HG02938 (cell line): ENCODE measurements around the gene SPG21.

Source experiments
- ATAC-seq: cut with Tn5 transposase; IDR thresholded peaks from one replicate; pipeline ENCODE4 v1.9.1; 2021; ENCODE audit warnings: mild to moderate bottlenecking, moderate library complexity; ENCODE audit not compliant: unreplicated experiment

SPG21 gene

GRCh38 chr15:64993290-64993689 lies 3.6 kb upstream of the SPG21 start:
- ATAC-seq = no peak

- ATAC-seq = no peak
These were observed 1.9 kb upstream of the SPG21 start for GRCh38 chr15:64991536-64992135.

- ATAC-seq = no peak
These were observed 405 bp upstream of the SPG21 start for GRCh38 chr15:64990168-64990470.

GRCh38 chr15:64987136-64987535 lies 2.6 kb downstream of the SPG21 start:
- ATAC-seq = no peak

- ATAC-seq = no peak
These were observed 4.2 kb downstream of the SPG21 start for GRCh38 chr15:64985366-64986033.

GRCh38 chr15:64982472-64982871 lies 7.2 kb downstream of the SPG21 start:
- ATAC-seq = no peak

- no peak for ATAC-seq
These were observed 7.8 kb downstream of the SPG21 start for GRCh38 chr15:64981812-64982431.

- no peak for ATAC-seq
These were observed 10.4 kb downstream of the SPG21 start for GRCh38 chr15:64979252-64979710.

- no peak for ATAC-seq
These were observed 14.3 kb downstream of the SPG21 start for GRCh38 chr15:64975390-64975789.

GRCh38 chr15:64970698-64971097 lies 19.0 kb downstream of the SPG21 start:
- ATAC-seq = no peak

GRCh38 chr15:64969401-64969800 lies 20.3 kb downstream of the SPG21 start:
- no peak for ATAC-seq

GRCh38 chr15:64961013-64961412 lies 28.7 kb downstream of the SPG21 start:
- no peak for ATAC-seq

GRCh38 chr15:64960153-64960552 lies 29.6 kb downstream of the SPG21 start:
- no peak for ATAC-seq

- no peak for ATAC-seq
These were observed 30.6 kb downstream of the SPG21 start for GRCh38 chr15:64959128-64959527.

GRCh38 chr15:64954395-64954794 lies 35.3 kb downstream of the SPG21 start:
- ATAC-seq = no peak

- ATAC-seq = no peak
These were observed 37.8 kb downstream of the SPG21 start for GRCh38 chr15:64951777-64952418.

GRCh38 chr15:64950888-64951287 lies 38.8 kb downstream of the SPG21 start:
- ATAC-seq = no peak

GRCh38 chr15:64949383-64950186 lies 40.1 kb downstream of the SPG21 start:
- ATAC-seq = no peak

GRCh38 chr15:64948916-64949315 lies 40.8 kb downstream of the SPG21 start:
- no peak for ATAC-seq

GRCh38 chr15:64947211-64947610 lies 42.5 kb downstream of the SPG21 start:
- ATAC-seq = no peak

GRCh38 chr15:64944961-64945360 lies 44.8 kb downstream of the SPG21 start:
- no peak for ATAC-seq
